Measurements from ENCODE around the gene ARNT2.

DNA sequence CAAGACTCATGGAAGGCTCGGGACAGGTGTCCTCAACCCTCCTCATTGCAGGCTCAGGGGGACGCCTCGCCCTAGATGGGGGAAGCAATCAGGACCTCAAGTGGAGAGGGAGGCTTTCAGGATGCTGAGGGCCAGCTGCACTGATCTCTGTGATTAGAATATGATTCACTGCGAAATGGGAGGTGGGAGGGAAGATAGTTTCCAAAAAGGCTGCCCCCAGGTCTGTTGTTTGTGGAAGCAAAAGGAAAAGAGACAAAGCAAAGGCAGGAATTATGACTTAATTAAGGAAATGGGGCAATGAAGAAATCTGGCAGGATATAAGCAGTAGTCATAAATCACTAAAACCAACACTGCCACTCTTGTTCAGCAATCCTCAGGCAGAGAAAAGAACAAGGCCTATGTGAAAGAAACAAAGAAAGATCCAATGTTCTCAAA is 205.3 kb downstream of the ARNT2 start:
- TF ChIP-seq MAFG (CRISPR knock-in tag; IDR thresholded peaks at IDR 0.05) (no peak), ZNF367 (CRISPR knock-in tag; IDR thresholded peaks at IDR 0.05; ENCODE audit: borderline replicate concordance) (no peak), ZSCAN29 (CRISPR knock-in tag; conservative IDR thresholded peaks at IDR 0.05) (no peak), STAG1 (CRISPR knock-in tag; IDR thresholded peaks at IDR 0.05) (no peak), ZBTB33 (CRISPR knock-in tag; IDR thresholded peaks at IDR 0.05) (no peak), ADNP (CRISPR knock-in tag; IDR thresholded peaks at IDR 0.05) (no peak), ATF1 (CRISPR knock-in tag; IDR thresholded peaks at IDR 0.05) (no peak)
- TF ChIP-seq, protein P1, sequence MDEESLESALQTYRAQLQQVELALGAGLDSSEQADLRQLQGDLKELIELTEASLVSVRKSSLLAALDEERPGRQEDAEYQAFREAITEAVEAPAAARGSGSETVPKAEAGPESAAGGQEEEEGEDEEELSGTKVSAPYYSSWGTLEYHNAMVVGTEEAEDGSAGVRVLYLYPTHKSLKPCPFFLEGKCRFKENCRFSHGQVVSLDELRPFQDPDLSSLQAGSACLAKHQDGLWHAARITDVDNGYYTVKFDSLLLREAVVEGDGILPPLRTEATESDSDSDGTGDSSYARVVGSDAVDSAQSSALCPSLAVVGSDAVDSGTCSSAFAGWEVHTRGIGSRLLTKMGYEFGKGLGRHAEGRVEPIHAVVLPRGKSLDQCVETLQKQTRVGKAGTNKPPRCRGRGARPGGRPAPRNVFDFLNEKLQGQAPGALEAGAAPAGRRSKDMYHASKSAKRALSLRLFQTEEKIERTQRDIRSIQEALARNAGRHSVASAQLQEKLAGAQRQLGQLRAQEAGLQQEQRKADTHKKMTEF (CRISPR knock-in tag; IDR thresholded peaks at IDR 0.05), result no peak
- TF ChIP-seq, protein P2, sequence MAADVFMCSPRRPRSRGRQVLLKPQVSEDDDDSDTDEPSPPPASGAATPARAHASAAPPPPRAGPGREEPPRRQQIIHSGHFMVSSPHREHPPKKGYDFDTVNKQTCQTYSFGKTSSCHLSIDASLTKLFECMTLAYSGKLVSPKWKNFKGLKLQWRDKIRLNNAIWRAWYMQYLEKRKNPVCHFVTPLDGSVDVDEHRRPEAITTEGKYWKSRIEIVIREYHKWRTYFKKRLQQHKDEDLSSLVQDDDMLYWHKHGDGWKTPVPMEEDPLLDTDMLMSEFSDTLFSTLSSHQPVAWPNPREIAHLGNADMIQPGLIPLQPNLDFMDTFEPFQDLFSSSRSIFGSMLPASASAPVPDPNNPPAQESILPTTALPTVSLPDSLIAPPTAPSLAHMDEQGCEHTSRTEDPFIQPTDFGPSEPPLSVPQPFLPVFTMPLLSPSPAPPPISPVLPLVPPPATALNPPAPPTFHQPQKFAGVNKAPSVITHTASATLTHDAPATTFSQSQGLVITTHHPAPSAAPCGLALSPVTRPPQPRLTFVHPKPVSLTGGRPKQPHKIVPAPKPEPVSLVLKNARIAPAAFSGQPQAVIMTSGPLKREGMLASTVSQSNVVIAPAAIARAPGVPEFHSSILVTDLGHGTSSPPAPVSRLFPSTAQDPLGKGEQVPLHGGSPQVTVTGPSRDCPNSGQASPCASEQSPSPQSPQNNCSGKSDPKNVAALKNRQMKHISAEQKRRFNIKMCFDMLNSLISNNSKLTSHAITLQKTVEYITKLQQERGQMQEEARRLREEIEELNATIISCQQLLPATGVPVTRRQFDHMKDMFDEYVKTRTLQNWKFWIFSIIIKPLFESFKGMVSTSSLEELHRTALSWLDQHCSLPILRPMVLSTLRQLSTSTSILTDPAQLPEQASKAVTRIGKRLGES (CRISPR knock-in tag; IDR thresholded peaks at IDR 0.05; ENCODE audit: borderline replicate concordance), result no peak

All from HepG2 (cell line).